Neural crest cell (in vitro differentiated cells): ENCODE results near the gene GUCD1. TPM values are rescaled to one million over a fixed set of nuclear protein-coding genes. Genes with fewer than 3 reads are reported as not detected.
A peak's percentile ranks its signal among the peaks of the same experiment; 100 is the strongest.

Experiments used
- DNase-seq: peaks from one replicate; pipeline ENCODE4 v3.0.0; 2021; ENCODE audit warnings: low read depth, mixed read lengths, low spot score
- H3K27ac Mint-ChIP-seq: one replicate; pipeline ENCODE4 v1.8.0; 2021; ENCODE audit warnings: mild to moderate bottlenecking, mixed read lengths; ENCODE audit not compliant: unreplicated experiment
- H3K27me3 Mint-ChIP-seq: 2 replicates; pipeline ENCODE4 v1.8.0; 2021; ENCODE audit warnings: low read depth, mild to moderate bottlenecking, mixed read lengths
- H3K36me3 Mint-ChIP-seq: 2 replicates; pipeline ENCODE4 v1.8.0; 2021; ENCODE audit warnings: low read depth, mild to moderate bottlenecking, mixed read lengths
- H3K4me1 Mint-ChIP-seq: 2 replicates; pipeline ENCODE4 v1.8.0; 2021; ENCODE audit warnings: mixed read lengths
- H3K4me3 Mint-ChIP-seq: one replicate; pipeline ENCODE4 v1.8.0; 2021; ENCODE audit warnings: mild to moderate bottlenecking, mixed read lengths
- H3K9me3 Mint-ChIP-seq: 2 replicates; pipeline ENCODE4 v1.8.0; 2021; ENCODE audit warnings: mixed read lengths
- total RNA-seq: library from RNA; stranded (reverse); gene quantifications from 2 replicates; pipeline ENCODE4 v1.2.1, GENCODE V29; 2021
- TF ChIP-seq, protein P1 (sequence below): fragments of 200-600 bp; sonication (generic); conservative IDR thresholded peaks from 2 replicates; pipeline ENCODE4 v1.5.0; 2021; ENCODE audit warnings: antibody characterized with exemption, mild to moderate bottlenecking

GUCD1 gene
- total RNA-seq, 1 donor from 2014 or later = 94.9 TPM

DNA sequence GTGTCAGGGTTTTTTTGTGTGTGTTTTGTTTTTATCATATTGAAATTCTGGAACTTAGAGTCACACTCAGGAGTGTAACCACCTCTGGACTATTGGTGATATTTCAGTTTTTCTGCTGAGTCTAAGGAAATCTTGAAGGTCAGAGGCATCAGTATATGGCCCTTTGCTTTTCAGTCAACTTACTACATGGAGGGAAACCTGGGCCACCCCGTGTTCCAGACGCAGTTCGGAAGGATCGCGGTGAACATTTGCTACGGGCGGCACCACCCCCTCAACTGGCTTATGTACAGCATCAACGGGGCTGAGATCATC, 40.0 kb downstream of the GUCD1 start:
- TF ChIP-seq, protein P1, sequence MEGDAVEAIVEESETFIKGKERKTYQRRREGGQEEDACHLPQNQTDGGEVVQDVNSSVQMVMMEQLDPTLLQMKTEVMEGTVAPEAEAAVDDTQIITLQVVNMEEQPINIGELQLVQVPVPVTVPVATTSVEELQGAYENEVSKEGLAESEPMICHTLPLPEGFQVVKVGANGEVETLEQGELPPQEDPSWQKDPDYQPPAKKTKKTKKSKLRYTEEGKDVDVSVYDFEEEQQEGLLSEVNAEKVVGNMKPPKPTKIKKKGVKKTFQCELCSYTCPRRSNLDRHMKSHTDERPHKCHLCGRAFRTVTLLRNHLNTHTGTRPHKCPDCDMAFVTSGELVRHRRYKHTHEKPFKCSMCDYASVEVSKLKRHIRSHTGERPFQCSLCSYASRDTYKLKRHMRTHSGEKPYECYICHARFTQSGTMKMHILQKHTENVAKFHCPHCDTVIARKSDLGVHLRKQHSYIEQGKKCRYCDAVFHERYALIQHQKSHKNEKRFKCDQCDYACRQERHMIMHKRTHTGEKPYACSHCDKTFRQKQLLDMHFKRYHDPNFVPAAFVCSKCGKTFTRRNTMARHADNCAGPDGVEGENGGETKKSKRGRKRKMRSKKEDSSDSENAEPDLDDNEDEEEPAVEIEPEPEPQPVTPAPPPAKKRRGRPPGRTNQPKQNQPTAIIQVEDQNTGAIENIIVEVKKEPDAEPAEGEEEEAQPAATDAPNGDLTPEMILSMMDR = no peak
- Mint-ChIP-seq H3K27ac (no peak overlapping the region), H3K9me3 (no peaks in the 10 kb centered on the region), H3K27me3 (peaks cover 5% of the 10 kb centered on the region), H3K36me3 (no peaks in the 10 kb centered on the region), H3K4me1 (peaks cover 16% of the 10 kb centered on the region), H3K4me3 (no peak overlapping the region)
- DNase-seq = no peak

DNA sequence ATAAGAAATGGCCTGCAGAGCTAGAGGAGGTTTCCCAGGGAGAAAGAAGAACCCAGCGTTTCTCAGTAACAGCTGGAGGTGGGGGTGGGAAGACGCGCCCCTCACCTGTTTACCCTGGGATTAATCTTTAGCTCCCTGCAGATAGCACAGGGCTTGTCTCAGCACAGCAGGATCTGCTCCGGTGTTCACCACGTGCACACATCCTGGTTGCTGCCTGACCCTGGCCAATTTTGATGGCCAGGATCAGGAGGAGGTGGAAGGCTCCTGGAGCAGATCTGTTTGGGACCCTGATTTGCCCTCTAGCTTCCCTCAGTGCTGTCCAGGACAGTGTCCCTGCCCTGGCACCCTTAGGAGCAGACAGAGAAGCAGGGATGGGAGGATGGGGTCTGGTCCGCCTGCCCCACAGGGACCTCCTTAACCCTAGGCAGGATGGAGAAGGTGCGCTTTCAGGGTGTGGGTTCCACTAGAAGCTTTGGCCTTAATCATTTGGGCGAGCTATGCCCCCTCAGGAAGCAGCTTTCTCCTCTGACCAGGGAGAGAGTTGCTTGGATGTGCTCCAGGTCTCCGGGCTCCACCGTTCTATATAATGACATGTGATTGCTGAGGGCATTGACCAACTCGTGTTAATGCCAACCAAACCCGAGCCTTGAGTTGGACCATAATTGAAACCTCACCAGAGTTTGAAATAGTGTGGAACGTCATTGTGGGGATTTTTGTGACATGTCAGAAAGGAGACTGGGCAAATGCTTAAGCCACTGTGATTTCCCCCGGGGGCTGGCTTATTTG, 40.5 kb downstream of the GUCD1 start:
- H3K4me3 Mint-ChIP-seq = no peak overlapping the region
- no peaks in the 10 kb centered on the region for H3K36me3 Mint-ChIP-seq

DNA sequence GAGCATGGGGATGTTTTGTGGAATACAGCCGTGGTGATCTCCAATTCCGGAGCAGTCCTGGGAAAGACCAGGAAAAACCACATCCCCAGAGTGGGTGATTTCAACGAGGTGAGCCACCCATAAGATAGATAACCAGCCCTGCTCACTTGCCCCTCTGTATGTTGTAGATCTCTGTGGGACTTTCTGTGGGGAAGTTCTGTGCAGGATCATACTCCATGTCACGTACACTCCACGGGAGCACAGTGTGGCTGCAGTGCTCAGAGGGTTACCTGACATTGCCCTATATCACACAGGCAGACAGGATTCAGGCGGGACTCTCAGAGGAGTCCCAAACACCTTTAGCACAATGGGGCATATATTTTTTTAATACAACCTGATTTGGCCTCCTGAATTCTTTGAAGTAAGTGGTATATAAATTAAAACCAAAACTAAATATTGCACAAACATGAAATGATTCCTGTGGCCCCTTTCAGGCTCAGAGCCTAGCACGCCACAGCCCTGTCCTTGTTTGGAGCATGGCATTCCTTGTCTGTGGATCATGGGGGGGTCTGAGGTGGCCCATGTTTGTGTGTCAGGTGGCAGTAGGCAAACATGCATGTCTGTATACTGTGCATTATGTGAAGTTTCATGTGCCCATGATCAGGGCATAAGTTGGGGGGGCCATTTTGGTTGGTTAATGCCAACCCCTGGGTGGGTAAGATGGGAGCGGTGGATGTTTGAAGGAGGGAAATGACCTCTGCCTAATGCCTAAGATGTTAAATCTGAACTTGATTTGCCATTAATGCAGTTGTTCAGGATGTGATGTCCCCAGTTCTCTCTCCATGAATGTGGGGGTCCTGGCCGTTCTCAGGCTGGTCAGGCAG, 41.3 kb downstream of the GUCD1 start:
- TF ChIP-seq, protein P1 = no peak
- Mint-ChIP-seq H3K36me3 (no peaks in the 10 kb centered on the region), H3K27ac (no peak overlapping the region), H3K4me1 (peaks cover 16% of the 10 kb centered on the region), H3K9me3 (no peaks in the 10 kb centered on the region), H3K27me3 (peaks cover 5% of the 10 kb centered on the region), H3K4me3 (no peak overlapping the region)
- DNase-seq = no peak

More for the DNA sequence above, 40.5 kb downstream of the GUCD1 start:
- H3K4me1 Mint-ChIP-seq = peaks cover 16% of the 10 kb centered on the region
- no peak for DNase-seq
- H3K27me3 Mint-ChIP-seq = peaks cover 5% of the 10 kb centered on the region
- no peaks in the 10 kb centered on the region for H3K9me3 Mint-ChIP-seq
- no peak overlapping the region for H3K27ac Mint-ChIP-seq
- TF ChIP-seq, protein P1 = no peak

DNA sequence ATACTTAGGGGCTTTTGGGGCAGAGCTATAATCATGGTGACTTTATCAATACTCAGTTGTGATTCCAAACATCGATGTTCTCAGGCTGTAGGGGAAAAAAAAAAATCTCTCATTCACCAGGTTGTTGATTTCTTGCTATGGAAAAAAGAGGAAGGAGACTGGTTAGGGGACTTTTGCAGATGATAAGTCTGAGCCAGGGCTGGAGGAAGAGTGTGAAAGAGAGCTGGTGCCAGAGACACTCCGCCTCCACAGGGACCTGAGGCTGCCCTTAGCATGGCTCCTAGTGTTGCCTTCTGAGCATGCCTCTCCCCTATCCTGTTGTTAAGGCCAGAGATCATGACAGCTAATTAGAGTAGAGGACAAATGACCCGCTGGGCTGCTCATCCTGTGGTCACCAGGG, 42.9 kb downstream of the GUCD1 start:
- H3K27ac Mint-ChIP-seq = peak overlapping the region; percentile 5
- no peak for DNase-seq
- TF ChIP-seq, protein P1 = no peak
- H3K4me1 Mint-ChIP-seq = peaks cover 26% of the 10 kb centered on the region
- H3K27me3 Mint-ChIP-seq = peaks cover 8% of the 10 kb centered on the region
- H3K36me3 Mint-ChIP-seq = no peaks in the 10 kb centered on the region
- H3K4me3 Mint-ChIP-seq = no peak overlapping the region
- no peaks in the 10 kb centered on the region for H3K9me3 Mint-ChIP-seq

DNA sequence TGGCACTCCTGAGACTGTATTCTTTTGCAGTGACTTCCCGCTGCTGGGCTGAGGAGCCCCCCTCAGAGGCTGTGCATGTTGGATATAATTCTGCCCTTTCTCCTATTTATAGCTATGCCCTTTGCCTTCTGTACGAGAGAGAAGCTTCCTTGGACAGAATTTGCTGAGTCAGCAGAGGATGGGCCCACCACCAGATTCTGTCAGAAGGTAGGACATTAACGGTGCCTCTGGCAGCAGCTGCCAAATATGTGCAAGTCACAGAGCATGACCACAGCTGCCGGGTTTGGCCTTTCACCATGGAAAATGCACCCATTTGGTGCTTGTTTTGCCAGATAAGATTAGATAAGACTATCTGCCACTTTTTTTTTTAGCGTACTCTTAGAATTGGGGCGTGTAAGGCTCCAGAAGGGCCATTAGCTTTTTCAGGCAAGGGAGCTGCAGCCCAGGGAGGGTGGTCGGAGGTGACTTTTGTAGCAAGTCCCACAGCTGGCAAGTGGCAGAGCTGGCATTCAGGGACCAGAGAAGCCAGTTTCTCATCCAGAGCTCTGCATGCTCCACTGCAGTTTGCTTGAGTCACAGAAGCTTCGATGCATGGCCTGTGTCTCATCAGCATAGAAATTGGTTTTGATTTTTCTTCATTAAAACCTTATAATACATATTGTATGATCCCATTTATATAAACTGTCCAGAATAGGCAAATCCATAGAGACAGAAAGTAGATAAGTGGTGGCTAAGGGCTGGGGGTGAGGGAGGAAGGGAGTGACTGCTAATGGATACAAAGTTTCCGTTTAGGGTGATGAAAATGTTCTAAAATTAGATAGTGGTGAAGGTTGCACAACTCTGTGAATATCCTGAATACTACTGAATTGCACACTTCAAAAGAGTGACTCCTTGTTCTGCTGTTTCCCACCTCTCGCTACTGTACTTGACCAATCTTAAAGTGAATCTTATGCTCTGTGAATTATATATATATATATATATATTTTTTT, 44.0 kb downstream of the GUCD1 start:
- no peaks in the 10 kb centered on the region for H3K9me3 Mint-ChIP-seq
- no peak for DNase-seq
- H3K36me3 Mint-ChIP-seq = no peaks in the 10 kb centered on the region
- H3K4me1 Mint-ChIP-seq = peaks cover 26% of the 10 kb centered on the region
- TF ChIP-seq, protein P1 = no peak
- no peak overlapping the region for H3K27ac Mint-ChIP-seq
- H3K27me3 Mint-ChIP-seq = peaks cover 7% of the 10 kb centered on the region
- H3K4me3 Mint-ChIP-seq = no peak overlapping the region
